B cell (primary cell): Measurements from ENCODE around the gene ASTN2. TPM values are rescaled to one million over a fixed set of nuclear protein-coding genes. Genes with fewer than 3 reads are reported as not detected.

Experiments
- ATAC-seq: fragments of 200-7000 bp; cut with Tn5 transposase; one replicate; pipeline ENCODE4 v1.10.0; 2021; ENCODE audit warnings: low read depth, mild to moderate bottlenecking, moderate number of reproducible peaks, moderate library complexity
- CTCF ChIA-PET: fragments of 350-600 bp; sonication (Branson Sonifier 250); formaldehyde crosslinking; loops from one replicate; lab custom pipeline; 2021; ENCODE audit warnings: antibody characterized with exemption, inconsistent platforms; lab: Charles Lee
- POLR2A ChIA-PET: fragments of 350-600 bp; sonication (Branson Sonifier 250); formaldehyde crosslinking; loops from one replicate; lab custom pipeline; 2021; ENCODE audit warnings: antibody characterized with exemption; lab: Charles Lee
- DNase-seq: peaks from one replicate; pipeline ENCODE4 v3.0.0; 2013
- H2AFZ ChIP-seq: 2 replicates; pipeline ENCODE4 v1.6.1; 2012; ENCODE audit warnings: mild to moderate bottlenecking, low read depth, low read length; ENCODE audit not compliant: insufficient read depth, poor library complexity, severe bottlenecking
- H3K27ac ChIP-seq, 2 donors: 1 replicate in 1 of 2; 2 replicates in 1 of 2; pipeline ENCODE4 v1.5.1; 2012 to 2013; ENCODE audit warnings: low read length in 2 of 2, mild to moderate bottlenecking in 2 of 2, moderate library complexity in 1 of 2
- H3K27me3 ChIP-seq, 4 experiments: fragments of 200-600 bp in 1 of 4; sonication (generic) in 1 of 4; replicated peaks in 1 of 4; 1 replicate in 2 of 4; 2 replicates in 2 of 4; pipeline versions ENCODE4 v1.6.1 to v1.7.0; 2013 to 2016; ENCODE audit warnings: low read length in 3 of 4, mild to moderate bottlenecking in 2 of 4, mixed read lengths in 1 of 4, moderate library complexity in 1 of 4; ENCODE audit not compliant: insufficient read depth in 4 of 4, control insufficient read depth in 3 of 4; ENCODE audit errors: control extremely low read depth in 1 of 4
- H3K36me3 ChIP-seq, 2 experiments: replicated peaks in 1 of 2; 1 replicate in 1 of 2; 2 replicates in 1 of 2; pipeline versions ENCODE4 v1.6.1 to v1.7.1; 2013; ENCODE audit warnings: low read length in 1 of 2; ENCODE audit not compliant: insufficient read depth in 2 of 2, control insufficient read depth in 1 of 2; ENCODE audit errors: control extremely low read depth in 1 of 2, extremely low read depth in 1 of 2
- H3K4me1 ChIP-seq, 2 donors: fragments of 200-600 bp in 1 of 2; sonication (generic) in 1 of 2; 1 replicate in 1 of 2; 2 replicates in 1 of 2; pipeline versions ENCODE4 v1.5.1 to v1.6.1; 2013 to 2017; ENCODE audit warnings: low read length in 2 of 2; ENCODE audit not compliant: control insufficient read depth in 2 of 2, insufficient read depth in 2 of 2
- H3K4me2 ChIP-seq: replicated peaks from 2 replicates; pipeline ENCODE3; 2012; ENCODE audit warnings: mild to moderate bottlenecking, low read depth, low read length; ENCODE audit not compliant: poor library complexity, severe bottlenecking
- H3K4me3 ChIP-seq, 5 experiments: fragments of 200-600 bp in 1 of 5; sonication (generic) in 1 of 5; 1 replicate in 3 of 5; 2 replicates in 2 of 5; pipeline versions ENCODE4 v1.5.1 to v1.7.0; 2011 to 2016; ENCODE audit warnings: low read length in 4 of 5, mild to moderate bottlenecking in 4 of 5, low read depth in 2 of 5, control low read depth in 1 of 5, moderate library complexity in 1 of 5; ENCODE audit not compliant: insufficient read depth in 1 of 5; ENCODE audit errors: control extremely low read depth in 1 of 5, extremely low read depth in 1 of 5
- H3K79me2 ChIP-seq: fragments of 200-600 bp; sonication (generic); one replicate; pipeline ENCODE4 v1.6.0; 2016; ENCODE audit warnings: low read length; ENCODE audit not compliant: control insufficient read depth, insufficient read depth
- H3K9ac ChIP-seq: fragments of 200-600 bp; sonication (generic); 2 replicates; pipeline ENCODE4 v1.6.1; 2017; ENCODE audit warnings: mild to moderate bottlenecking, low read length, moderate library complexity
- H3K9me3 ChIP-seq, 3 donors: one replicate each; pipeline versions ENCODE4 v1.6.1 to v1.7.1; 2013; ENCODE audit warnings: low read length in 2 of 3; ENCODE audit not compliant: control insufficient read depth in 2 of 3, insufficient read depth in 1 of 3; ENCODE audit errors: control extremely low read depth in 1 of 3
- H4K20me1 ChIP-seq: 2 replicates; pipeline ENCODE4 v1.6.0; 2012; ENCODE audit warnings: mild to moderate bottlenecking, low read length; ENCODE audit not compliant: insufficient read depth, control insufficient read depth, poor library complexity, severe bottlenecking
- H3K27ac Mint-ChIP-seq: one replicate; pipeline ENCODE4 v1.8.0; 2021; ENCODE audit warnings: mixed read lengths
- H3K27me3 Mint-ChIP-seq: one replicate; pipeline ENCODE4 v1.8.0; 2021; ENCODE audit warnings: mixed read lengths
- H3K4me1 Mint-ChIP-seq: one replicate; pipeline ENCODE4 v1.8.0; 2021; ENCODE audit warnings: mixed read lengths
- H3K4me3 Mint-ChIP-seq: one replicate; pipeline ENCODE4 v1.8.0; 2021; ENCODE audit warnings: mixed read lengths
- H3K9me3 Mint-ChIP-seq: one replicate; pipeline ENCODE4 v1.8.0; 2022; ENCODE audit warnings: mixed read lengths; ENCODE audit not compliant: insufficient read depth
- EZH2 ChIP-seq: IDR thresholded peaks from 2 replicates; pipeline ENCODE4 v1.6.1; 2012; ENCODE audit warnings: borderline replicate concordance, low read depth, mild to moderate bottlenecking, moderate library complexity, low read length; ENCODE audit not compliant: insufficient read depth, poor library complexity, severe bottlenecking
- WGBS: methylation state at CpG from one replicate; pipeline ENCODE4 v1.1.5; 2013; ENCODE audit warnings: missing lambda C conversion rate; ENCODE audit not compliant: insufficient coverage; 5-methylcytosine and 5-hydroxymethylcytosine counted together
- intact Hi-C: fragments of 100-400 bp; cut with micrococcal nuclease; formaldehyde crosslinking; loops from one replicate; pipeline ENCODE4 v1.10.0; 2022
- polyA plus RNA-seq: library from polyadenylated mRNA; depleted of rRNA; stranded (reverse); fragments of >200 nt; gene quantifications from 2 replicates; pipeline ENCODE4 v1.2.3, GENCODE V29; 2012
- total RNA-seq, 2 donors: library from RNA; stranded (reverse); fragments of 120-200 nt in 1 of 2; gene quantifications; 1 replicate in 1 of 2; 2 replicates in 1 of 2; pipeline versions ENCODE4 v1.2.3 to v1.2.4, GENCODE V29; 2013 to 2022
- TF ChIP-seq, protein P1 (sequence below): fragments of 200-600 bp; IDR thresholded peaks from one replicate; pipeline ENCODE4 v1.8.0; 2022; ENCODE audit warnings: antibody characterized with exemption, mild to moderate bottlenecking

ASTN2 gene
- total and polyA plus RNA-seq, 2 donors (not counting 1 experiment from before 2014, with no cell fraction given): 1.2 to 3.6 TPM

GRCh38 chr9:116543731-116544400, 871.0 kb downstream of the ASTN2 start:
- intact Hi-C loops: no loop called here
- no peaks in the 10 kb centered on the region for H3K9me3 ChIP-seq
- 88% methylated on average over 5 of the region's 8 CpGs for WGBS
- no peaks in the 10 kb centered on the region for H3K36me3 ChIP-seq
- no peaks in the 10 kb centered on the region for H3K27me3 ChIP-seq
- no peaks in the 10 kb centered on the region for H4K20me1 ChIP-seq
- no peak overlapping the region for H3K4me2 ChIP-seq
- no peak for DNase-seq
- H3K27ac Mint-ChIP-seq: no peak overlapping the region
- H3K4me1 Mint-ChIP-seq: no peaks in the 10 kb centered on the region
- H3K4me3 ChIP-seq: no peak overlapping the region
- H3K4me1 ChIP-seq: no peaks in the 10 kb centered on the region
- CTCF ChIA-PET: no interaction called here
- no peak overlapping the region for H3K27ac ChIP-seq
- H3K4me3 Mint-ChIP-seq: no peak overlapping the region
- POLR2A ChIA-PET: no interaction called here
- TF ChIP-seq, protein P1, sequence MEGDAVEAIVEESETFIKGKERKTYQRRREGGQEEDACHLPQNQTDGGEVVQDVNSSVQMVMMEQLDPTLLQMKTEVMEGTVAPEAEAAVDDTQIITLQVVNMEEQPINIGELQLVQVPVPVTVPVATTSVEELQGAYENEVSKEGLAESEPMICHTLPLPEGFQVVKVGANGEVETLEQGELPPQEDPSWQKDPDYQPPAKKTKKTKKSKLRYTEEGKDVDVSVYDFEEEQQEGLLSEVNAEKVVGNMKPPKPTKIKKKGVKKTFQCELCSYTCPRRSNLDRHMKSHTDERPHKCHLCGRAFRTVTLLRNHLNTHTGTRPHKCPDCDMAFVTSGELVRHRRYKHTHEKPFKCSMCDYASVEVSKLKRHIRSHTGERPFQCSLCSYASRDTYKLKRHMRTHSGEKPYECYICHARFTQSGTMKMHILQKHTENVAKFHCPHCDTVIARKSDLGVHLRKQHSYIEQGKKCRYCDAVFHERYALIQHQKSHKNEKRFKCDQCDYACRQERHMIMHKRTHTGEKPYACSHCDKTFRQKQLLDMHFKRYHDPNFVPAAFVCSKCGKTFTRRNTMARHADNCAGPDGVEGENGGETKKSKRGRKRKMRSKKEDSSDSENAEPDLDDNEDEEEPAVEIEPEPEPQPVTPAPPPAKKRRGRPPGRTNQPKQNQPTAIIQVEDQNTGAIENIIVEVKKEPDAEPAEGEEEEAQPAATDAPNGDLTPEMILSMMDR: no peak
- no peak for TF ChIP-seq EZH2
- no peaks in the 10 kb centered on the region for H3K9me3 Mint-ChIP-seq
- no peak overlapping the region for H3K9ac ChIP-seq
- peaks cover 3% of the 10 kb centered on the region for H3K27me3 Mint-ChIP-seq
- ATAC-seq: no peak
- H2AFZ ChIP-seq: no peak overlapping the region
- no peaks in the 10 kb centered on the region for H3K79me2 ChIP-seq

DNA sequence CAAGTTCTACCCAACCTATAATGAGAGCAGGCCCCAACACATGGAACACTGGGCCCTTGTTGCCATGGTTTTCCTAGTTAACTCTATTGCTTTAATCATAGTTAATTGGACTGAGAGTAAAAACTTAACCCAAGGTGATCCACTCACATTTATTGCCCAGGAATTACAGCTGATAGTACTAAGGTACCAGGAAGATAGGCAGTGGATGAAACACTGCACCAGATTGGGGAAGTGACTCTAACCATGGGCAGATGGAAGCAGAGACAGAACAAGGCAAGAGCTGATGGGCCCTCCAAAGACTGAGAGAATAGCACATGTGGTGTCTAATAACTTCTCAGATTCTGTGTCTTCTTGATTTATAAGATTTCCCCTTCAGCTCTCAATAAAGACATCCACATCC, 873.5 kb downstream of the ASTN2 start:
- intact Hi-C loops: no loop called here
- Histone ChIP-seq H3K4me2 (no peak overlapping the region), H3K9me3 (no peaks in the 10 kb centered on the region), H3K27me3 (no peaks in the 10 kb centered on the region), H3K27ac (no peak overlapping the region), H3K79me2 (no peaks in the 10 kb centered on the region), H3K4me1 (no peaks in the 10 kb centered on the region), H2AFZ (no peak overlapping the region), H3K36me3 (no peaks in the 10 kb centered on the region), H4K20me1 (no peaks in the 10 kb centered on the region), H3K4me3 (no peak overlapping the region), H3K9ac (no peak overlapping the region)
- CTCF ChIA-PET: no interaction called here
- DNase-seq (no peak), ATAC-seq (no peak)
- POLR2A ChIA-PET: no interaction called here
- peaks cover 10% of the 10 kb centered on the region for H3K9me3 Mint-ChIP-seq
- H3K4me3 Mint-ChIP-seq: no peak overlapping the region
- no peak for TF ChIP-seq EZH2
- TF ChIP-seq, protein P1: no peak
- no peaks in the 10 kb centered on the region for H3K4me1 Mint-ChIP-seq
- no peak overlapping the region for H3K27ac Mint-ChIP-seq
- H3K27me3 Mint-ChIP-seq: peaks cover 3% of the 10 kb centered on the region
